MM.1S (cell line): ENCODE measurements around the gene SPOCK1.

ENCODE experiments used
- EZH2 ChIP-seq: fragments of 300-600 bp; sonication (generic); optimal IDR thresholded peaks from 2 replicates; pipeline ENCODE3; 2017; ENCODE audit warnings: low read depth, mild to moderate bottlenecking, antibody characterized with exemption, low read length, mixed read lengths
- TF ChIP-seq, protein P1 (sequence below): fragments of 300-600 bp; sonication (generic); IDR thresholded peaks from 2 replicates; pipeline ENCODE4 v1.5.1; 2016; ENCODE audit warnings: antibody characterized with exemption, low read length, mixed read lengths

- TF ChIP-seq, protein P1, sequence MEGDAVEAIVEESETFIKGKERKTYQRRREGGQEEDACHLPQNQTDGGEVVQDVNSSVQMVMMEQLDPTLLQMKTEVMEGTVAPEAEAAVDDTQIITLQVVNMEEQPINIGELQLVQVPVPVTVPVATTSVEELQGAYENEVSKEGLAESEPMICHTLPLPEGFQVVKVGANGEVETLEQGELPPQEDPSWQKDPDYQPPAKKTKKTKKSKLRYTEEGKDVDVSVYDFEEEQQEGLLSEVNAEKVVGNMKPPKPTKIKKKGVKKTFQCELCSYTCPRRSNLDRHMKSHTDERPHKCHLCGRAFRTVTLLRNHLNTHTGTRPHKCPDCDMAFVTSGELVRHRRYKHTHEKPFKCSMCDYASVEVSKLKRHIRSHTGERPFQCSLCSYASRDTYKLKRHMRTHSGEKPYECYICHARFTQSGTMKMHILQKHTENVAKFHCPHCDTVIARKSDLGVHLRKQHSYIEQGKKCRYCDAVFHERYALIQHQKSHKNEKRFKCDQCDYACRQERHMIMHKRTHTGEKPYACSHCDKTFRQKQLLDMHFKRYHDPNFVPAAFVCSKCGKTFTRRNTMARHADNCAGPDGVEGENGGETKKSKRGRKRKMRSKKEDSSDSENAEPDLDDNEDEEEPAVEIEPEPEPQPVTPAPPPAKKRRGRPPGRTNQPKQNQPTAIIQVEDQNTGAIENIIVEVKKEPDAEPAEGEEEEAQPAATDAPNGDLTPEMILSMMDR = no peak
- TF ChIP-seq EZH2 = no peak
These were observed 101.0 kb downstream of the SPOCK1 start for GRCh38 chr5:137398154-137398553.
